SK-N-SH (cell line): Measurements from ENCODE around the gene OBSL1. TPM values are rescaled to one million over a fixed set of nuclear protein-coding genes. Genes with fewer than 3 reads are reported as not detected.

ENCODE experiments used
- CTCF ChIA-PET: fragments of 300-600, 350-600 bp; formaldehyde crosslinking; extraction: SDS; loops from one replicate; lab custom pipeline; 2021; lab: Yijun Ruan, JAX
- POLR2A ChIA-PET: fragments of 350-600 bp; sonication (Branson Sonifier 250); formaldehyde crosslinking; extraction: SDS; loops from one replicate; lab custom pipeline; 2020; ENCODE audit warnings: antibody characterized with exemption, inconsistent platforms; lab: Yijun Ruan, JAX
- DNase-seq: peaks from one replicate; pipeline ENCODE4 v3.0.0; 2012
- H2AFZ ChIP-seq: fragments of 200-600 bp; sonication (generic); 2 replicates; pipeline ENCODE4 v1.8.1; 2016; ENCODE audit warnings: antibody characterized with exemption, mild to moderate bottlenecking, low read depth
- H3F3A ChIP-seq: fragments of 200-600 bp; sonication (generic); replicated peaks from 2 replicates; pipeline ENCODE3; 2016; ENCODE audit warnings: antibody characterized with exemption, mild to moderate bottlenecking; ENCODE audit not compliant: insufficient read depth
- H3K27ac ChIP-seq, 2 experiments: fragments of 200-500 bp in 1 of 2; fragments of 200-600 bp in 1 of 2; sonication (Bioruptor generic) in 1 of 2; sonication (generic), shearing (Covaris generic) in 1 of 2; 2 replicates each; pipeline versions ENCODE4 v1.5.1 to v1.6.1; 2014 to 2016; ENCODE audit warnings: low read depth in 2 of 2, inconsistent platforms in 1 of 2, low read length in 1 of 2, mild to moderate bottlenecking in 1 of 2, mixed read lengths in 1 of 2
- H3K27me3 ChIP-seq: fragments of 200-600 bp; sonication (generic), shearing (Covaris generic); 2 replicates; pipeline ENCODE4 v1.6.1; 2016; ENCODE audit warnings: mixed run types; ENCODE audit not compliant: insufficient read depth
- H3K36me3 ChIP-seq, 2 experiments: fragments of 200-500 bp in 1 of 2; fragments of 200-600 bp in 1 of 2; sonication (Bioruptor generic) in 1 of 2; sonication (generic) in 1 of 2; replicated peaks in 1 of 2; 2 replicates each; pipeline versions ENCODE3 to v1.5.1; 2014 to 2016; ENCODE audit warnings: low read length in 1 of 2, mild to moderate bottlenecking in 1 of 2; ENCODE audit not compliant: insufficient read depth in 2 of 2, control insufficient read depth in 1 of 2
- H3K4me1 ChIP-seq, 2 experiments: fragments of 200-500 bp in 1 of 2; fragments of 200-600 bp in 1 of 2; sonication (Bioruptor generic) in 1 of 2; sonication (generic), shearing (Covaris generic) in 1 of 2; 2 replicates each; pipeline versions ENCODE4 v1.5.1 to v1.6.1; 2014 to 2016; ENCODE audit warnings: low read depth in 1 of 2, low read length in 1 of 2, mixed run types in 1 of 2; ENCODE audit not compliant: insufficient read depth in 2 of 2, control insufficient read depth in 1 of 2
- H3K4me2 ChIP-seq: fragments of 200-600 bp; sonication (generic), shearing (Covaris generic); 2 replicates; pipeline ENCODE4 v1.6.1; 2017; ENCODE audit warnings: mixed run types
- H3K4me3 ChIP-seq, 2 experiments: fragments of 200-500 bp in 1 of 2; fragments of 200-600 bp in 1 of 2; sonication (Bioruptor generic) in 1 of 2; sonication (generic), shearing (Covaris generic) in 1 of 2; 2 replicates each; pipeline versions ENCODE4 v1.5.1 to v1.8.1; 2014 to 2016; ENCODE audit warnings: low read depth in 2 of 2, inconsistent platforms in 1 of 2, low read length in 1 of 2, mild to moderate bottlenecking in 1 of 2, mixed read lengths in 1 of 2, moderate library complexity in 1 of 2
- H3K79me2 ChIP-seq: fragments of 200-600 bp; sonication (generic); 2 replicates; pipeline ENCODE4 v1.8.1; 2017; ENCODE audit warnings: mild to moderate bottlenecking; ENCODE audit not compliant: insufficient read depth
- H3K9ac ChIP-seq: fragments of 200-600 bp; sonication (generic); 2 replicates; pipeline ENCODE4 v1.6.1; 2017; ENCODE audit warnings: mixed run types
- H3K9me2 ChIP-seq: fragments of 200-600 bp; sonication (generic); 2 replicates; pipeline ENCODE4 v1.6.1; 2017; ENCODE audit warnings: mixed run types
- H3K9me3 ChIP-seq: fragments of 200-600 bp; sonication (generic); 2 replicates; pipeline ENCODE4 v1.6.1; 2017; ENCODE audit warnings: mixed run types, mild to moderate bottlenecking, moderate library complexity
- H4K20me1 ChIP-seq: fragments of 200-600 bp; sonication (generic); 2 replicates; pipeline ENCODE4 v1.6.1; 2017; ENCODE audit warnings: mild to moderate bottlenecking, mixed run types; ENCODE audit not compliant: insufficient read depth
- CHD2 ChIP-seq: fragments of 150-350 bp; IDR thresholded peaks from 2 replicates; pipeline ENCODE4 v1.6.1; 2018; ENCODE audit warnings: low read length; ENCODE audit not compliant: partially characterized antibody
- FOXM1 ChIP-seq: IDR thresholded peaks from 2 replicates; pipeline ENCODE4 v1.4.0; 2012; ENCODE audit warnings: low read depth, mild to moderate bottlenecking
- GABPA ChIP-seq: IDR thresholded peaks from 2 replicates; pipeline ENCODE4 v1.4.0; 2012; ENCODE audit warnings: low read depth, mild to moderate bottlenecking
- IRF3 ChIP-seq: fragments of 150-350 bp; IDR thresholded peaks from 2 replicates; pipeline ENCODE4 v1.6.1; 2016; ENCODE audit warnings: mild to moderate bottlenecking, low read depth, low read length
- MAX ChIP-seq: IDR thresholded peaks from 2 replicates; pipeline ENCODE4 v1.4.0; 2012; ENCODE audit warnings: low read depth
- MXI1 ChIP-seq: IDR thresholded peaks from 2 replicates; pipeline ENCODE4 v1.6.1; 2012; ENCODE audit warnings: mild to moderate bottlenecking, low read depth, low read length, improper control_type of control experiment
- NRF1 ChIP-seq: IDR thresholded peaks from 2 replicates; pipeline ENCODE4 v1.6.1; 2012; ENCODE audit warnings: low read depth, mild to moderate bottlenecking, low read length
- PBX3 ChIP-seq: IDR thresholded peaks from 2 replicates; pipeline ENCODE4; 2012
- SIN3A ChIP-seq: IDR thresholded peaks from 2 replicates; pipeline ENCODE4 v1.6.1; 2012; ENCODE audit warnings: low read depth, mild to moderate bottlenecking, low read length, moderate library complexity, borderline replicate concordance
- USF1 ChIP-seq: IDR thresholded peaks from 2 replicates; pipeline ENCODE4 v1.4.0; 2012; ENCODE audit warnings: low read depth, borderline replicate concordance
- YY1 ChIP-seq: IDR thresholded peaks from 2 replicates; pipeline ENCODE4 v1.4.0; 2012; ENCODE audit warnings: low read depth, mild to moderate bottlenecking
- ZBTB33 ChIP-seq: IDR thresholded peaks from 2 replicates; pipeline ENCODE4 v1.4.0; 2012; ENCODE audit warnings: low read depth, borderline replicate concordance
- whole genome bisulfite sequencing: methylation state at CpG from one replicate; pipeline ENCODE4 v1.1.6; 2017; ENCODE audit warnings: low lambda C conversion rate; 5-methylcytosine and 5-hydroxymethylcytosine counted together
- polyA plus RNA-seq, 3 experiments: library from polyadenylated mRNA; depleted of rRNA; stranded (reverse); fragments of >200 nt; gene quantifications; 2 replicates each; pipeline ENCODE4 v1.2.3, GENCODE V29; 2012

Gene OBSL1
- polyA plus RNA-seq, 1 of the 3 experiments (the other 2 are of a cell fraction), result 93.0 TPM

GRCh38 chr2:219614076-219614860, 42.9 kb upstream of the OBSL1 start (continued):
- TF ChIP-seq FOXM1 (no peak), MXI1 (no peak), SIN3A (no peak), ZBTB33 (no peak), YY1 (no peak), CHD2 (no peak), GABPA (no peak), USF1 (no peak)

- Histone ChIP-seq H3K4me2 (no peak overlapping the region), H3K9me3 (no peaks in the 10 kb centered on the region), H3K9ac (no peak overlapping the region), H3K27ac (no peak overlapping the region), H3K36me3 (peaks cover 0 to 36% of the 10 kb centered on the region in 2 experiments), H3K27me3 (no peaks in the 10 kb centered on the region), H4K20me1 (no peaks in the 10 kb centered on the region), H3K4me1 (peaks cover 0 to 9% of the 10 kb centered on the region in 2 experiments; a peak in 1 of 4 replicates)
- 89% methylated on average over 11 of the region's 11 CpGs for WGBS
- CTCF ChIA-PET, result interaction anchor here (0.9 to 2.4 kb wide), 4 partner anchors 9 to 71 kb away, joined by 3 to 5 read pairs (median 4); no protein-coding TSS in a partner anchor
- TF ChIP-seq NRF1 (no peak), MAX (no peak), PBX3 (no peak), IRF3 (no peak)
- TF ChIP-seq, all 33 proteins: peak for 0
- DNase-seq, result no peak
- H3K4me3 ChIP-seq, result no peak overlapping the region
- POLR2A ChIA-PET, result interaction anchor here (0.7 to 0.8 kb wide), 2 partner anchors 13 to 14 kb away, joined by 3 read pairs; no protein-coding TSS in a partner anchor
- H3K79me2 ChIP-seq, result no peaks in the 10 kb centered on the region
- H3F3A ChIP-seq, result no peaks in the 10 kb centered on the region
- H2AFZ ChIP-seq, result no peak overlapping the region
- no peaks in the 10 kb centered on the region for H3K9me2 ChIP-seq
These were observed 42.2 kb upstream of the OBSL1 start for GRCh38 chr2:219613461-219614070.
